Keratinocyte (primary cell): ENCODE measurements around the gene TOB2. TPM values are rescaled to one million over a fixed set of nuclear protein-coding genes. Genes with fewer than 3 reads are reported as not detected.

Experiments
- DNase-seq: peaks from one replicate; pipeline ENCODE4 v3.0.0-alpha.2; 2011; ENCODE audit warnings: low read depth, missing footprints, low spot score
- FAIRE-seq: peaks from 2 replicates; lab custom pipeline; 2011; peaks lifted over from hg19 to GRCh38; lab: Jason Lieb, UNC
- H2AFZ ChIP-seq: 2 replicates; pipeline ENCODE4 v1.6.0; 2012; ENCODE audit warnings: low read length, control low read depth, inconsistent platforms; ENCODE audit not compliant: control insufficient read depth
- H3K27ac ChIP-seq: 2 replicates; pipeline ENCODE4 v1.5.1; 2011; ENCODE audit warnings: low read length; ENCODE audit not compliant: control insufficient read depth, insufficient read depth
- H3K27me3 ChIP-seq: 3 replicates; pipeline ENCODE4 v1.6.0; 2011; ENCODE audit warnings: low read length; ENCODE audit not compliant: control insufficient read depth, insufficient read depth; ENCODE audit errors: extremely low read depth
- H3K36me3 ChIP-seq, 2 experiments: 2 replicates in 1 of 2; 3 replicates in 1 of 2; pipeline ENCODE4 v1.5.1; 2011; ENCODE audit warnings: low read length in 2 of 2, mild to moderate bottlenecking in 1 of 2; ENCODE audit not compliant: control insufficient read depth in 2 of 2, insufficient read depth in 2 of 2; ENCODE audit errors: extremely low read depth in 1 of 2
- H3K4me1 ChIP-seq: 3 replicates; pipeline ENCODE4 v1.5.1; 2011; ENCODE audit warnings: low read length; ENCODE audit not compliant: control insufficient read depth, insufficient read depth; ENCODE audit errors: extremely low read depth
- H3K4me2 ChIP-seq: 3 replicates; pipeline ENCODE4 v1.6.0; 2011; ENCODE audit warnings: low read depth, low read length; ENCODE audit not compliant: control insufficient read depth, insufficient read depth; ENCODE audit errors: extremely low read depth
- H3K4me3 ChIP-seq, 3 experiments: fragments of 200-600 bp in 1 of 3; sonication (generic) in 1 of 3; 2 replicates in 2 of 3; 3 replicates in 1 of 3; pipeline ENCODE4 v1.5.1; 2011 to 2016; ENCODE audit warnings: low read length in 3 of 3, mild to moderate bottlenecking in 3 of 3, control low read depth in 2 of 3, inconsistent platforms in 1 of 3, low read depth in 1 of 3, mixed read lengths in 1 of 3, mixed run types in 1 of 3, moderate library complexity in 1 of 3; ENCODE audit not compliant: control insufficient read depth in 2 of 3, insufficient read depth in 2 of 3; ENCODE audit errors: extremely low read depth in 1 of 3
- H3K79me2 ChIP-seq: 2 replicates; pipeline ENCODE4 v1.6.0; 2012; ENCODE audit warnings: low read length; ENCODE audit not compliant: control insufficient read depth, insufficient read depth
- H3K9ac ChIP-seq: 3 replicates; pipeline ENCODE4 v1.6.0; 2011; ENCODE audit warnings: low read length; ENCODE audit not compliant: control insufficient read depth, insufficient read depth; ENCODE audit errors: extremely low read depth
- H3K9me1 ChIP-seq: 3 replicates; pipeline ENCODE4 v1.6.0; 2011; ENCODE audit warnings: low read length; ENCODE audit not compliant: control insufficient read depth, insufficient read depth; ENCODE audit errors: extremely low read depth
- H3K9me3 ChIP-seq: 2 replicates; pipeline ENCODE4 v1.5.1; 2012; ENCODE audit warnings: low read depth, low read length; ENCODE audit not compliant: control insufficient read depth
- H4K20me1 ChIP-seq: 3 replicates; pipeline ENCODE4 v1.6.0; 2011; ENCODE audit warnings: low read length; ENCODE audit not compliant: control insufficient read depth, insufficient read depth; ENCODE audit errors: extremely low read depth
- CTCF ChIP-seq, 3 experiments: IDR thresholded peaks in 1 of 3; conservative IDR thresholded peaks in 1 of 3; optimal IDR thresholded peaks in 1 of 3; 2 replicates in 2 of 3; 3 replicates in 1 of 3; pipeline versions ENCODE3 to v1.5.1; 2011; ENCODE audit warnings: low read length in 3 of 3, mild to moderate bottlenecking in 3 of 3, moderate library complexity in 2 of 3, control low read depth in 1 of 3, inconsistent platforms in 1 of 3; ENCODE audit not compliant: insufficient read depth in 2 of 3; ENCODE audit errors: extremely low read depth in 1 of 3
- EZH2 ChIP-seq: IDR thresholded peaks from one replicate; pipeline ENCODE4 v1.6.1; 2012; ENCODE audit warnings: inconsistent platforms, mild to moderate bottlenecking, low read length, moderate library complexity
- dilution Hi-C: fragments of 300-500 bp; cut with MboI; formaldehyde crosslinking; loops from one replicate; pipeline ENCODE4 v1.7.0; 2020; ENCODE audit warnings: low sequenced_read_pairs; ENCODE audit not compliant: extremely low pct_ligation_motif_present
- polyA plus RNA-seq, 5 experiments: library from polyadenylated mRNA; depleted of rRNA in 3 of 5; stranded (reverse) in 3 of 5; stranded (forward) in 1 of 5; unstranded in 1 of 5; fragments of >200 nt; gene quantifications; 1 replicate in 1 of 5; 2 replicates in 3 of 5; 3 replicates in 1 of 5; pipeline versions ENCODE4 v1.2.1 to v1.2.3, GENCODE V29; 2011 to 2012; ENCODE audit warnings: missing spikeins in 2 of 5, low read depth in 1 of 5, low replicate concordance in 1 of 5

Gene TOB2
- polyA plus RNA-seq, 1 donor (not counting 4 experiments of a cell fraction or from before 2014, with no cell fraction given), result 14.5 TPM

GRCh38 chr22:41481131-41481830 is 34.7 kb upstream of the TOB2 start:
- Histone ChIP-seq H3K27ac (no peak overlapping the region), H4K20me1 (peaks cover 7% of the 10 kb centered on the region), H3K27me3 (no peaks in the 10 kb centered on the region), H3K79me2 (peaks cover 81% of the 10 kb centered on the region), H3K9me1 (no peaks in the 10 kb centered on the region), H3K4me1 (peaks cover 7% of the 10 kb centered on the region), H3K4me3 (no peak overlapping the region), H3K4me2 (no peak overlapping the region), H3K9ac (no peak overlapping the region), H3K36me3 (peaks cover 1 to 11% of the 10 kb centered on the region in 2 experiments), H3K9me3 (no peaks in the 10 kb centered on the region), H2AFZ (no peak overlapping the region)
- no peak for DNase-seq
- TF ChIP-seq CTCF (optimal IDR thresholded peaks at IDR 0.05 in 1 of 3, IDR thresholded peaks at IDR 0.05 in 1 of 3, conservative IDR thresholded peaks at IDR 0.05 in 1 of 3; ENCODE audit: extremely low read depth in 1 of 3, insufficient read depth in 2 of 3, low read length in 3 of 3) (no peak), EZH2 (no peak)
- dilution Hi-C loops, result no loop called here
- FAIRE-seq, result peak; percentile 49

- Histone ChIP-seq H3K36me3 (peaks cover 1 to 11% of the 10 kb centered on the region in 2 experiments), H3K9me3 (no peaks in the 10 kb centered on the region), H3K9ac (no peak overlapping the region), H3K9me1 (no peaks in the 10 kb centered on the region), H2AFZ (no peak overlapping the region), H3K4me1 (peaks cover 7% of the 10 kb centered on the region), H3K4me3 (no peak overlapping the region), H3K27ac (no peak overlapping the region), H3K4me2 (no peak overlapping the region), H3K27me3 (no peaks in the 10 kb centered on the region), H3K79me2 (peaks cover 81% of the 10 kb centered on the region), H4K20me1 (peaks cover 7% of the 10 kb centered on the region)
- dilution Hi-C loops, result no loop called here
- TF ChIP-seq EZH2, result no peak
- no peak for TF ChIP-seq CTCF (optimal IDR thresholded peaks at IDR 0.05 in 1 of 3, IDR thresholded peaks at IDR 0.05 in 1 of 3, conservative IDR thresholded peaks at IDR 0.05 in 1 of 3; ENCODE audit: extremely low read depth in 1 of 3, insufficient read depth in 2 of 3, low read length in 3 of 3)
- FAIRE-seq (no peak), DNase-seq (no peak)
These were observed 33.8 kb upstream of the TOB2 start for GRCh38 chr22:41480397-41480735.
